ENCODE results near the gene SPNS1.
"Not testable (repeated sequence)": the region's sequence is repeated elsewhere in the genome, so short reads cannot be mapped to it uniquely, and the experiment has no call there.

The SPNS1 gene

GRCh38 chr16:28974437-28975157 lies at the start of gene SPNS1:
TSS of gene SPNS1 (plus strand) at chr16:28974778. CDS start at chr16:28975152, 374 bp downstream.
- DNase-seq: peak; percentile 92

DNA sequence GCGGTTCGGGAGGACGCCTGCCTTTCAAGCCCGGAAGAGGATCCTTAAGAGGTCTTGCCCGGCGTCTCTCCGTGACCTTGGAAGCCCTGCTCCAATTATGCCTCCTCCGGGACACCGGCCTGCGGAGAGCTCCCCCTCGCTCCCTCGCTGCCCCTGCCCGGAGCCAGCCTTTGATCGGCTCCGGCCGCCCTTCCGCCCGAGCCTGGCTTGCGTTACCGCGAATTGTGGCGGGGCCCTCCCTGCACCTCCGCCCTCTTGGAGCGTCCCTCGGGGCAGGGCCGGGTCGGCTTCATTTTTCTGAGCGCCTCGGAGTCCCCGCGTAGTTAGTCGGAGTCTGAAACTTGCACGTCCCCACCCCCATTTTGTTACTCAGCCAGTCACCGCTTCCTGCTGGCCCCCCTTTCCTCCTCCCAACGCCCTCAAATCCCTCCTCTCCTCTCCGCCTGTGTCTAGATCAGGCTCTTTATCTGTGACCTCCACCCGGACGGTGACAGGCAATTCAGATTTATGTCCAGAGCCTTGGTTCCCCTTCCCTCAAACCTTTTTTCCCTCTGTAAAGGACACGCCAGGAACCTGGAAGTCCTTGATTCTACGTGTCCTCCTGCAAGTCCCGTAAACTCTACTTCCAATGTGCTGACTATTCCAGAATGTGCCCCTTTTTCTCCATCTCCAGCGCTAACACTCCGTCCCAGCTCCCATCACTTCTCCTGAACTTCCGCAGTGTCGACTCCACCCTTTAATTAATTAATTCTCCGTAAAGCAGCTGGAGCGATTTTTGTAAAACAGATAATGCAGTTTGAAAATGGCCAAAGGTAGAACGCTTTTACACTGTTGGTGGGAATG lies 49.0 kb upstream of the SPNS1 start:
- DNase-seq: peak; percentile 83

DNA sequence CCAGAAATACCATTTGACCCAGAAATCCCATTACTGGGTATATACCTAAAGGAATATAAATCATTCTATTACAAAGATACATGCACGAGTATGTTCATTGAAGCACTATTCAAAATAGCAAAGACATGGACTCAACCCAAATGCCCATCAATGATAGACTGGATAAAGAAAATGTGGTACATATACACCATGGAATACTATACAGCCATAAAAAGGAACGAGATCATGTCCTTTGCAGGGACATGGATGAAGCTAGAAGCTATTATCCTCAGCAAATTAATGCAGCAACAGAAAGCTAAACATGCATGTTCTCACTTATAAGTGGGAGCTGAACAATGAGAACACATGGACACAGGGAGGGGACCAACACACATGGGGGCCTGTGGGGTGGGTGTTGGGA lies 48.3 kb upstream of the SPNS1 start:
- not testable (repeated sequence) for DNase-seq

- DNase-seq: no peak
These were observed 46.8 kb upstream of the SPNS1 start for GRCh38 chr16:28927815-28928214.

DNA sequence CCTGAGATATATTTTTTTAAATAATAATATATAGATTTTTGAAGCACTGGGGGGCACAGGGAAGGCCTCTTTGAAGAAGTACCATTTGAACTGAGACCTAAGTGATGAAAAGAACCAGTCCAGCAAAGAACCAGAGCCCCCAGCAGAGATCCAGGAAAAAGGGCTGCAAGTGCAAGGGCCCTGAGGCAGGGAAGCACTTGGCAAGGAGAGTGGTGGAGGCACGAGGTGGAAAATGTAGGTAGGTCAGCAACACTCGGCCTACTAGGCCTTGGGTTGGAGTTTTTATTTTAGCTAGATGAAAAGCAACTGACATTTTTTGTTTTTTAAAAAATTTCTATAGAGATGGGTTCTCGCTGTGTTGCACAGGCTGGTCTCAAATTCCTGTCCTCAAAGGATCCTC lies 44.4 kb upstream of the SPNS1 start:
- DNase-seq: no peak

DNA sequence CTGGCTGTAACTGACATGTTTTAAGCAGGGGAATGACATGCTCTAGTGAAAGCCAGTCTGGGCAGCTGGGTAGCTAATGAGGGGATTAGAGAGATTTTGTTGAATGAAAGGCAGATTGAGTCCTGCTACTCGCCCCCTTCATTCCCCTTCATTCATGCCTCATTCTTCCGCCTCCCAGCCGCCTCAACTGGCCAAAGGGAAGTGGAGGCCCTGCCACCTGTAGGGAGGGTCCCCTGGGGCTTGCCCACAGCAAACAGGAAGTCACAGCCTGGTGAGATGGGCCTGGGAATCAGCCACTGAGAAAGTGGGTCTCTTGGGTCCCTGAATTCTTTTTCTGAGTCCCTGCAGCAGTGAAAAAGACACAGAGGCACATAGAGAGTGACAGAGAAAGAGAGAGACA lies 43.9 kb upstream of the SPNS1 start:
- DNase-seq: no peak

GRCh38 chr16:28931801-28932225 lies 42.8 kb upstream of the SPNS1 start, which contains the start of gene CD19:
TSS of gene CD19 (plus strand) at chr16:28931971. CDS start at chr16:28932001, 30 bp downstream.
- DNase-seq: no peak

GRCh38 chr16:28932339-28933141 lies 42.0 kb upstream of the SPNS1 start:
- no peak for DNase-seq

DNA sequence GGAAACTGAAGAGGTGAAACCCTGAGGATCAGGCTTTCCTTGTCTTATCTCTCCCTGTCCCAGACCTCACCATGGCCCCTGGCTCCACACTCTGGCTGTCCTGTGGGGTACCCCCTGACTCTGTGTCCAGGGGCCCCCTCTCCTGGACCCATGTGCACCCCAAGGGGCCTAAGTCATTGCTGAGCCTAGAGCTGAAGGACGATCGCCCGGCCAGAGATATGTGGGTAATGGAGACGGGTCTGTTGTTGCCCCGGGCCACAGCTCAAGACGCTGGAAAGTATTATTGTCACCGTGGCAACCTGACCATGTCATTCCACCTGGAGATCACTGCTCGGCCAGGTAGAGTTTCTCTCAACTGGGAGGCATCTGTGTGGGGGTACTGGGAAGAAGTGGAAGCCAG lies 41.4 kb upstream of the SPNS1 start:
- no peak for DNase-seq

DNA sequence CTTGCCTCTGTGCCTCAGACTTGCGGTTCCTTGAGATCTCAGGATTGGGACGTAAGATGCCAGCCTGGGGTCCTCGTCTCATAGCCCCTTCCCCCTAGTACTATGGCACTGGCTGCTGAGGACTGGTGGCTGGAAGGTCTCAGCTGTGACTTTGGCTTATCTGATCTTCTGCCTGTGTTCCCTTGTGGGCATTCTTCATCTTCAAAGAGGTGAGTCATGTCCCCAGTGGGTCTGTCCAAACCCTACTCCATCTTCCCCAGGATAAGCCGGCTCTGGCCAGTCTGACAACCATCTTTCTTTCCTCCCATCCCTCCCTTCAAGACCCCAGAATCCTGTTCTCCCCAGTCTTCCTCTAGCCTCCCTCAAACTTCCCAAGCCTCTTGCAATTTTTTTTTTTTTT lies 39.2 kb upstream of the SPNS1 start:
- DNase-seq: no peak

GRCh38 chr16:28935924-28936783 lies 38.4 kb upstream of the SPNS1 start:
- peak; percentile 88 for DNase-seq

DNA sequence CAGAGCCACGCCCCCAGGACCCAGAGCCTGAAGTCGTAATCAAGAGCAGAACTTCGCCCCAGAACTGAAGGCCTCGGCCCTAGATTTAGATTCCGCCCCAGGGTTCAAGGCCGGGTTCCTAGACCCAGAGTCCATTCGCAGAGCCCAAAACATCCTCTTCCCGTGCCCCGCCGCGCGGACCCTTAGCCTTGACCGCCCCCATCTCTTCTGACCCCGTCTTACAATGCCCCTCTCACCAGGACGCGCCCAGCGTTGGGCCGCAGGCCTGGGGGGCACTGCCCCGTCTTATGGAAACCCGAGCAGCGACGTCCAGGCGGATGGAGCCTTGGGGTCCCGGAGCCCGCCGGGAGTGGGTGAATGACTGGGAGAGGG lies 37.8 kb upstream of the SPNS1 start:
- no peak for DNase-seq

DNA sequence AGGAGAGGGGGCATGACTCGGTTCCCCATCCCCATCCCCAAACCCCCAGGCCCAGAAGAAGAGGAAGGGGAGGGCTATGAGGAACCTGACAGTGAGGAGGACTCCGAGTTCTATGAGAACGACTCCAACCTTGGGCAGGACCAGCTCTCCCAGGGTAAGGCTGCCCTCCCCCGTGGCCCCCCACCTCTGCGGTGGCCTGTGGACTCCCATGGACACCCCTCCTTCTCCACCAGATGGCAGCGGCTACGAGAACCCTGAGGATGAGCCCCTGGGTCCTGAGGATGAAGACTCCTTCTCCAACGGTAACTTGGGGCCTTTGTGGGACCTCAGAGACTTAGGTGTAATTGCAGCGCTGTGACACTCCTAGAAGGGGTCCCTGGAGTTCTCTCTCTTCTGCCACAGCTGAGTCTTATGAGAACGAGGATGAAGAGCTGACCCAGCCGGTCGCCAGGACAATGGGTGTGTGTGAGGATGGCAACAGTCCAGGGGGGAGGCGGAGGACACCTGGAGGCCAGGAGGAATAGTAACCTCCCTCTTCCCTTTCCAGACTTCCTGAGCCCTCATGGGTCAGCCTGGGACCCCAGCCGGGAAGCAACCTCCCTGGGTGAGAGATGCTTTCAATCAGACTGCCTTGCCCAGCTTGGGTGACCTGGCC lies 37.2 kb upstream of the SPNS1 start:
- DNase-seq: no peak

DNA sequence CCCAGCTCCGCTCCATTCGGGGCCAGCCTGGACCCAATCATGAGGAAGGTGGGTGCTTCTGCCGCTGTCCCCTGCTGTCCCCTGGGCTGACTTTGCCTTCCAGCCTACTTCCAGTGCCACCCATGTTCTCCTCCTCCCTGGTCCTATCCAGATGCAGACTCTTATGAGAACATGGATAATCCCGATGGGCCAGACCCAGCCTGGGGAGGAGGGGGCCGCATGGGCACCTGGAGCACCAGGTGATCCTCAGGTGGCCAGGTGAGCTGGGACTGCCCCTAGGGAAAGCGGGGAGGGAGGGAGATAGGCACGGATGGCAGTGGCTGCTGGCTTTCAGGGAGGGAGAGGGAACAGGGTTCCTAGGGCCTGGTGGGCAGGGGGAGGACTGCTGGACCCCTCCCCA lies 35.9 kb upstream of the SPNS1 start:
- no peak for DNase-seq

GRCh38 chr16:28939825-28940224 lies 34.8 kb upstream of the SPNS1 start:
- DNase-seq: not testable (repeated sequence)

- DNase-seq: no peak
These were observed 31.3 kb upstream of the SPNS1 start for GRCh38 chr16:28943281-28943680.

DNA sequence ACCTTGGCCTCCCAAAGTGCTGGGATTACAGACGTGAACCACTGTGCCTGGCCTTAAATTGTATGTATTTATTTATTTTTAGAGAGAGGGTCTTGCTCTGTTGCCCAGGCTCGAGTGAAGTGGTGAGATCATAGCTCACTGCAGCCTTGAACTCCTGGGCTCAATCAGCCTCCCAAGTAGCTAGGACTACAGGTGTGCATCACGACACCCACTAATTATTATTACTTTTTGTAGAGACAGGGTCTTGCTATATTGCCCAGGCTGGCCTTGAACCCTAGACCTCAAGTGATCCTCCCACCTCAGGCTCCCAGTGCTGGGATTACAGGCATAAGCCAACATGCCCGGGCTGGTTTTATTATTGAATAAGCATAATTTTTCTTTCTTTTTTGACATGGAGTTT lies 27.9 kb upstream of the SPNS1 start:
- no peak for DNase-seq

DNA sequence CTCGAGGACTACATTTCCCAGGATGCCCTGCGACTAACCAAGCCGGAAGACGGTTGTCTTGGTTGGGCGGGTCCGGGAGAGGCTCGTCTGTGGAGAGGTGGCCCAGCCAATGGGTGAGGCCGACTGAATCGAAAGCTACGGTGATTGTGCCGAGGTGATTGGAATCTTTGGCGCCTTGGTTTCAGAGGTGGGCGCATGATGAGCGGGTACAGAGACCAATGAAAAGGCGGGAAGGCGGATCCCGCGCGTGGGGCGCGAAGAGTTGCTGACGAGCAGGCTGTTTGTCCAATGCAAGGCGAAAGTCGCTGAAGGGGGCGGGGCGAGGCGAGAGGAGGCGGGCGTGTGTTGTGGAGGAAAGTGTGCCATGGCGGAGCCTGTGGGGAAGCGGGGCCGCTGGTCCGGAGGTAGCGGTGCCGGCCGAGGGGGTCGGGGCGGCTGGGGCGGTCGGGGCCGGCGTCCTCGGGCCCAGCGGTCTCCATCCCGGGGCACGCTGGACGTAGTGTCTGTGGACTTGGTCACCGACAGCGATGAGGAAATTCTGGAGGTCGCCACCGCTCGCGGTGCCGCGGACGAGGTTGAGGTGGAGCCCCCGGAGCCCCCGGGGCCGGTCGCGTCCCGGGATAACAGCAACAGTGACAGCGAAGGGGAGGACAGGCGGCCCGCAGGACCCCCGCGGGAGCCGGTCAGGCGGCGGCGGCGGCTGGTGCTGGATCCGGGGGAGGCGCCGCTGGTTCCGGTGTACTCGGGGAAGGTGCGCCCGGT lies 23.7 kb upstream of the SPNS1 start, which contains the start of gene NFATC2IP:
NFATC2IP (plus strand) TSS at position 290 of the 762 bp plus-strand sequence; CDS start at position 365, 75 bp downstream.
- DNase-seq: peak; percentile 100

GRCh38 chr16:28951410-28951943 lies 23.1 kb upstream of the SPNS1 start:
- DNase-seq: no peak

- DNase-seq: no peak
These were observed 16.4 kb upstream of the SPNS1 start for GRCh38 chr16:28958216-28958615.

DNA sequence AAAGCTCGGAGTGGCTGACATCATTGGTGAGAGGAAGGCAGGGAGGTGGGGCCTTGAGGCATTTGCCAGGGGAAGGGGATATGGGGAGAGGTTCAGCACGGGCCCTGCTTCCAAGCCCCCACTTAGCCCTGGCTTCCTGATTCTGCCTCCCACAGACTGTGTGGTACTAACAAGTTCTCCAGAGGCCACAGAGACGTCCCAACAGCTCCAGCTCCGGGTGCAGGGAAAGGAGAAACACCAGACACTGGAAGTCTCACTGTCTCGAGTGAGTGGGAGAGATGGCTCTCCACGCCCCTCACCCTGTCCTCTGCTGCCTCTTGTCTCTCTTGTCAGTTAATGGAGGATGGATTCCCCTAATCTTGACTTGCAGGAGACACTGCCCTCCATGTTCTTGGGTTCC lies 15.7 kb upstream of the SPNS1 start:
- no peak for DNase-seq

Data from CD4-positive, alpha-beta T cell treated with Interleukin-21 for 1 hour (primary cell).